ENCODE results near the gene PHKA1.

DNA sequence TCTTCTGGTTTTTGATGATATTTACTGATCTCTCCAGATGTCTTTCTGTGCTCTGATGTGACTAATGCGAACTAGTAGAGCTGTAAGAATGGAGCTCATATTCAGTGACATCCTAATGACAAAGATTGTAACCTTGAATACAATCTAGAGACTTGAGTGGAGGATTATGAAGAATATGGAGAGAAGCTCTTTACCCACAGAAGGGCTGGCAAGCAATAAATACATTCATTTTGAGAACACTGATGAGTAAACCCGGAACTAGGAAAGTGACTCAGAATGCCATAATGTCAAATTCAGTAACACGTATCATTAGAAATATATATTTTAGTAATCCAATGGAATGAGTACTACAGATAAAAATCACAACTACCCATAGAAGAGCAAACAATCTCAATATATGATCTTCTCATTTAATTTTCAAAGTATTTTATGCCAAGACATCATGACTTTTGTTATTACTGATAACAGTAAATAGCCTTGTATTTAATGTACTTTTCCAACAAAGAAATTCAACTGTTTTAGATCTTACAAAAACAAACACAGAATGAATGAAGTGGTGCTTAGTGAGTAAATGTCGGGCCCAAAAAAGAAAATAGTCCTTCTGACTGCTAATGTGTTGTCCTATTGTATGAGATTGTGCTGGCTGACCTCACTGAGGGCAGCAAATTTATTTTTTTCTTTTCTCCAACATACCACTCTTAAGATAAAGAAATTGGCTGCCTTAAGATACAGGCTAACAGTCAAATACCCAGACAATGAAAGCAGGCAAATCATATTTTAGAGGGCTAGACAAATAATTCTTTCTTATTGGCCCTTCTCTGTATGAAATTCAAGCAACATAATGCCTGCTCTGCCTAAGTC is 92.3 kb downstream of the PHKA1 start:
- TF ChIP-seq, protein P1, sequence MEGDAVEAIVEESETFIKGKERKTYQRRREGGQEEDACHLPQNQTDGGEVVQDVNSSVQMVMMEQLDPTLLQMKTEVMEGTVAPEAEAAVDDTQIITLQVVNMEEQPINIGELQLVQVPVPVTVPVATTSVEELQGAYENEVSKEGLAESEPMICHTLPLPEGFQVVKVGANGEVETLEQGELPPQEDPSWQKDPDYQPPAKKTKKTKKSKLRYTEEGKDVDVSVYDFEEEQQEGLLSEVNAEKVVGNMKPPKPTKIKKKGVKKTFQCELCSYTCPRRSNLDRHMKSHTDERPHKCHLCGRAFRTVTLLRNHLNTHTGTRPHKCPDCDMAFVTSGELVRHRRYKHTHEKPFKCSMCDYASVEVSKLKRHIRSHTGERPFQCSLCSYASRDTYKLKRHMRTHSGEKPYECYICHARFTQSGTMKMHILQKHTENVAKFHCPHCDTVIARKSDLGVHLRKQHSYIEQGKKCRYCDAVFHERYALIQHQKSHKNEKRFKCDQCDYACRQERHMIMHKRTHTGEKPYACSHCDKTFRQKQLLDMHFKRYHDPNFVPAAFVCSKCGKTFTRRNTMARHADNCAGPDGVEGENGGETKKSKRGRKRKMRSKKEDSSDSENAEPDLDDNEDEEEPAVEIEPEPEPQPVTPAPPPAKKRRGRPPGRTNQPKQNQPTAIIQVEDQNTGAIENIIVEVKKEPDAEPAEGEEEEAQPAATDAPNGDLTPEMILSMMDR (conservative IDR thresholded peaks at IDR 0.05; ENCODE audit: low read depth, low read length) = no peak
- TF ChIP-seq EZH2 (IDR thresholded peaks at IDR 0.05; ENCODE audit: borderline replicate concordance, low read depth, low read length, poor library complexity, severe bottlenecking) = no peak

Measured in A673 (cell line).